ENCODE measurements around the gene TINCR. TPM values are rescaled to one million over a fixed set of nuclear protein-coding genes. Genes with fewer than 3 reads are reported as not detected.

Gene TINCR
- total RNA-seq, 8 experiments from 2014 or later, result 0.46 to 2.6 (median 1.1) TPM

DNA sequence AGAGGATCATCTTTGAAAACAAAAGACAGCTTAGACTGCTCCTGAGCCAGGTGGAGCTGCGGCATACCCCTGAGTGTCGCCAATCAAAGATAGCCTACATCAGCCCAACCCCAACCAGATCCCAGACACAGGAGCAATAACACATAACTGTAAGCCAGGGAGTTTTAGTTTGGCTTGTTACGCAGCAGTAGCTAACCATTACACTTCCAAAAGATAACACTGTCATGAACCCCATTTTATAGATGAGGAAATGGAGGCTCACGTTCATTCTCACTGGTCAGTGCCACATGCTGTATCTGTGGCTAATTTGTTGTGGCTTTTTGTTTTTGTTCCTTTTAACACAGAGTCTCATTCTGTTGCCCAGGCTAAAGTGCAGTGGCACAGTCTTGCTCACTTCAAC lies 47.3 kb downstream of the TINCR start:
- H3K27ac ChIP-seq, result no peak overlapping the region
- ATAC-seq (replicated peaks in 6 of 8), result no peak
- in situ Hi-C loops (cut with MboI; ENCODE audit: low pct_unique_long_range_greater_than_20kb in 2 of 9, low sequenced_read_pairs in 9 of 9, unreplicated experiment in 9 of 9), result no loop called here
- no peak overlapping the region for H3K4me3 ChIP-seq
- WGBS, 10 experiments, result 20 to 100% (median 92%) methylated on average over 1 to 4 of the region's 4 CpGs; no CpG with 5 or more reads in 1 of the 10 experiments
- peaks cover 7 to 8% of the 10 kb centered on the region in 2 donors for H3K4me1 ChIP-seq (replicated peaks in 1 of 2)

- no peak overlapping the region for H3K4me3 ChIP-seq
- in situ Hi-C loops (cut with MboI; ENCODE audit: low pct_unique_long_range_greater_than_20kb in 2 of 9, low sequenced_read_pairs in 9 of 9, unreplicated experiment in 9 of 9), result no loop called here
- no peak overlapping the region for H3K27ac ChIP-seq
- WGBS, 10 experiments, result 0 to 86% (median 42%) methylated on average over 1 to 4 of the region's 4 CpGs; no CpG with 5 or more reads in 4 of the 10 experiments
- no peak for ATAC-seq (replicated peaks in 6 of 8)
- peaks cover 3% of the 10 kb centered on the region in 2 donors for H3K4me1 ChIP-seq (replicated peaks in 1 of 2)
Measured at GRCh38 chr19:5519076-5519475, 48.7 kb downstream of the TINCR start.

GRCh38 chr19:5515737-5516136 lies 52.0 kb downstream of the TINCR start:
- no peak overlapping the region for H3K4me3 ChIP-seq
- H3K27ac ChIP-seq, result no peak overlapping the region
- no peaks in the 10 kb centered on the region for H3K4me1 ChIP-seq (replicated peaks in 1 of 2)
- in situ Hi-C loops (cut with MboI; ENCODE audit: low pct_unique_long_range_greater_than_20kb in 2 of 9, low sequenced_read_pairs in 9 of 9, unreplicated experiment in 9 of 9), result no loop called here
- WGBS, 10 experiments, result 48 to 93% (median 67%) methylated on average over 1 to 5 of the region's 5 CpGs; no CpG with 5 or more reads in 2 of the 10 experiments
- ATAC-seq (replicated peaks in 6 of 8), result no peak

DNA sequence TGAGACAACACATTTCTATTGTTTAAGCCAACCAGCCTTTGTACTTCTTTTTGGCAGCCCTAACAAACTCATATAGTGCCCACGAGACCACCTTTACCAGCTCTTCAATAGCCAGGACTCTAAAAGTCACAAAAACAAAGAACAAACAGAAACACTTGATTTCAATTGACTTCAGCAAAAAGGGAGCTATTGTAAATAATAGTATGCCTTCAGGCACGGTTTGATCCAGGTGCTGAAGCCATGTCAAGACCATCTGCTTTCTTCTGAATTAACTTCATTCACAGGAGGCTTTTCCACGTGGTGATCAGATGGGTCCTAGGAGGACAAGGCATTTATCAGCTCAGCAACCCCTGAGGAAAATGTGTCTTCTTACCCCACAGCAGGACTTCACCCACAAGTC lies 53.8 kb downstream of the TINCR start:
- no peak for ATAC-seq (replicated peaks in 6 of 8)
- WGBS, 10 experiments, result 6 to 80% (median 38%) methylated on average over 1 to 3 of the region's 3 CpGs
- Histone ChIP-seq H3K27ac (no peak overlapping the region), H3K4me3 (no peak overlapping the region), H3K4me1 (replicated peaks in 1 of 2) (no peaks in the 10 kb centered on the region)
- in situ Hi-C loops (cut with MboI; ENCODE audit: low pct_unique_long_range_greater_than_20kb in 2 of 9, low sequenced_read_pairs in 9 of 9, unreplicated experiment in 9 of 9), result no loop called here

DNA sequence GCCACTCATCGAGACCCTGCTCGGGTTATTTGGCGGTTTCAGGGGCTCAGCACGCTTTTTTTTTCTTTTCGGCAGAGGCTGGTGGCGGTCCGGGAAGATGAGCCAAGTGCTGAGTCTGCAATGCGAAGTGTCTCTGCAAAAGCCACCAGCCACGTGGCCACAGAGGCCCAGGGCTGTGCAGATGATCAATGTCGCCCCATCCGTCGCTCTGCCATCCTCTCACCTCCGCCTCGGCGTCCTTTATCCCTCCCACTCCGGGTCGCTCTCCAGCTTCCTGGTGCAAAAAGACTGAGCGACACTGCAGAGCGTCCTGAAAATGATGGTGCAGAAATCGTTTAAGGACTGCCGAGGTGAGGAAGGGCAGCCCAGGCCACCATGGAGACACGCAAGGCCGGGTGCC lies 55.0 kb downstream of the TINCR start:
- H3K4me1 ChIP-seq (replicated peaks in 1 of 2), result peaks cover 0 to 3% of the 10 kb centered on the region in 2 donors
- peak in 2 of 8 experiments; percentile 28 to 57 for ATAC-seq (replicated peaks in 6 of 8)
- peak overlapping the region; percentile 4 to 39 for H3K27ac ChIP-seq
- 43 to 90% (median 75%) methylated on average over 2 to 17 of the region's 23 CpGs; no CpG with 5 or more reads in 3 of the 10 experiments for WGBS, 10 experiments
- no peak overlapping the region for H3K4me3 ChIP-seq
- in situ Hi-C loops (cut with MboI; ENCODE audit: low pct_unique_long_range_greater_than_20kb in 2 of 9, low sequenced_read_pairs in 9 of 9, unreplicated experiment in 9 of 9), result no loop called here

Other genes with a start within 250 kb of the TINCR start
- gene PTPRS, start 227.1 kb downstream of the TINCR start, total RNA-seq, result 100 to 1,000 TPM in 7 of 8 experiments, 10 to 100 TPM in 1; 80.0 to 240 (median 147) TPM
- under 1 TPM in 4 of 8 experiments, not detected in 4; 0.11 to 0.29 (median 0.19) TPM for gene ZNRF4, start 112.5 kb downstream of the TINCR start, total RNA-seq
- 10 to 100 TPM; 31.1 to 97.5 (median 50.6) TPM for gene SAFB2, start 54.8 kb upstream of the TINCR start, total RNA-seq
- 100 to 1,000 TPM in 3 of 8 experiments, 10 to 100 TPM in 5; 37.2 to 144 (median 73.5) TPM for gene SAFB, start 55.1 kb upstream of the TINCR start, total RNA-seq
- 10 to 100 TPM; 36.6 to 86.7 (median 54.2) TPM for gene MICOS13, start 112.6 kb upstream of the TINCR start, total RNA-seq
- 10 to 100 TPM in 5 of 8 experiments, 1 to 10 TPM in 3; 4.6 to 28.1 (median 20.6) TPM for gene HSD11B1L, start 113.1 kb upstream of the TINCR start, total RNA-seq
- 1,000 to 10,000 TPM; 1,024 to 1,875 (median 1,439) TPM for gene RPL36, start 122.3 kb upstream of the TINCR start, total RNA-seq
- 100 to 1,000 TPM in 1 of 8 experiments, 10 to 100 TPM in 7; 49.8 to 109 (median 94.9) TPM for gene LONP1, start 152.2 kb upstream of the TINCR start, total RNA-seq
- under 1 TPM in 1 of 8 experiments, not detected in 7; 0.05 TPM for gene CATSPERD, start 152.7 kb upstream of the TINCR start, total RNA-seq
- 1 to 10 TPM in 6 of 8 experiments, under 1 TPM in 2; 0.43 to 5.7 (median 1.3) TPM for gene PRR22, start 216.8 kb upstream of the TINCR start, total RNA-seq
- gene DUS3L, start 223.2 kb upstream of the TINCR start, total RNA-seq, result 10 to 100 TPM in 7 of 8 experiments, 1 to 10 TPM in 1; 8.9 to 49.0 (median 20.2) TPM
- 1 to 10 TPM in 3 of 8 experiments, under 1 TPM in 3, not detected in 2; 0.49 to 2.7 (median 1.1) TPM for gene NRTN, start 237.1 kb upstream of the TINCR start, total RNA-seq

Data from motor neuron (in vitro differentiated cells).